ENCODE data around the gene KCNQ1.
A peak's percentile ranks its signal among the peaks of the same experiment; 100 is the strongest.

Gene KCNQ1

GRCh38 chr11:2752923-2753322 is 308.1 kb downstream of the KCNQ1 start:
- no peak overlapping the region for H3K4me3 ChIP-seq (ENCODE audit: low read depth, low read length)
- DNase-seq (ENCODE audit: low read depth) = peak; percentile 74
- no peak for TF ChIP-seq CTCF (IDR thresholded peaks at IDR 0.05; ENCODE audit: insufficient read depth, low read depth, low read length, missing control alignments)

DNA sequence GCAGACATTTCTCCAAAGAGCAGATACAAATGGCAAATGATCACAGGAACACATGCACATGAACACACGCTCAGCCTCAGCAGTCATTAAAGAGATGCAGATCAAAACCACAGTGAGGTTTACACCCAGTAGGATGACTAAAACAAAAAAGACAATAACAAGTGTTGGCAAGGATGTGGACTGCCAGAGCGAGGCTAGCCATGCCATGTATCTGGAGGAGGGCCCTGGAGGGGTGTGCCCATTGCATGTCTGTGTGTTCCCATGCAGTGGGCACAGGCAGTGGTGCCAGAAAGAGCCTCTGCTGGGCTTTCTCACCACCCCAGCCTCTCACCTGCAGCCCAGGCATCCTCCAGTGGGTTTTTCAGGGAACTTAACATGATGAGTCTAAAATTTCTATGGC is 309.2 kb downstream of the KCNQ1 start:
- DNase-seq (ENCODE audit: low read depth) = no peak
- TF ChIP-seq CTCF (IDR thresholded peaks at IDR 0.05; ENCODE audit: insufficient read depth, low read depth, low read length, missing control alignments) = no peak
- H3K4me3 ChIP-seq (ENCODE audit: low read depth, low read length) = no peak overlapping the region

DNA sequence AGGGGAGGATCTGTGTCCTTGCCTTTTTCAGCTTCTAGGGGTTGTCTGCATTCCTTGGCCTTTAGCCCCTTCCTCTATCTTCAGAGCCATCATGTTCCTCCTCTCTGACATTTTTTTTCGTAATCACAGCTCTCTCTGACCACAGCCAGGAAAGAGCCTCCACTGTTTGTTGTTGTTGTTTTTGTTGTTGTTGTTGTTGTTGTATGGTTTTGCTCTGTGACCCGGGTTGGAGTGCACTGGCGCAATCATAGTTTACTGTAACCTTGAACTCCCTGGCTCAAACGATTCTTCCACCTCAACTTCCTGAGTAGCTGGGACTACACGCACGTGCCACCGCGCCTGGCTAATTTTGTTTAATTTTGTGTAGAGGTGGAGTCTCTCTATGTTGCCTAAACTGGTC is 310.3 kb downstream of the KCNQ1 start:
- no peak overlapping the region for H3K4me3 ChIP-seq (ENCODE audit: low read depth, low read length)
- no peak for TF ChIP-seq CTCF (IDR thresholded peaks at IDR 0.05; ENCODE audit: insufficient read depth, low read depth, low read length, missing control alignments)
- DNase-seq (ENCODE audit: low read depth) = no peak

GRCh38 chr11:2758751-2759150 is 313.9 kb downstream of the KCNQ1 start:
- DNase-seq (ENCODE audit: low read depth) = no peak
- TF ChIP-seq CTCF (IDR thresholded peaks at IDR 0.05; ENCODE audit: insufficient read depth, low read depth, low read length, missing control alignments) = no peak
- no peak overlapping the region for H3K4me3 ChIP-seq (ENCODE audit: low read depth, low read length)

- no peak for TF ChIP-seq CTCF (IDR thresholded peaks at IDR 0.05; ENCODE audit: insufficient read depth, low read depth, low read length, missing control alignments)
- DNase-seq (ENCODE audit: low read depth) = no peak
- H3K4me3 ChIP-seq (ENCODE audit: low read depth, low read length) = no peak overlapping the region
These were observed 314.7 kb downstream of the KCNQ1 start for GRCh38 chr11:2759228-2760195.

GRCh38 chr11:2760196-2760871 is 315.5 kb downstream of the KCNQ1 start:
- no peak for TF ChIP-seq CTCF (IDR thresholded peaks at IDR 0.05; ENCODE audit: insufficient read depth, low read depth, low read length, missing control alignments)
- DNase-seq (ENCODE audit: low read depth) = no peak

More at GRCh38 chr11:2760196-2760871, 315.5 kb downstream of the KCNQ1 start:
- no peak overlapping the region for H3K4me3 ChIP-seq (ENCODE audit: low read depth, low read length)
